Medulla oblongata (tissue), 1 donor: ENCODE measurements around the gene NUP93.
"Not testable (repeated sequence)": the region's sequence is repeated elsewhere in the genome, so short reads cannot be mapped to it uniquely, and the experiment has no call there.

ENCODE experiments used
- DNase-seq: peaks from one replicate; pipeline ENCODE4 v3.0.0-alpha.2; 2015; ENCODE audit errors: extremely low spot score

The NUP93 gene

DNA sequence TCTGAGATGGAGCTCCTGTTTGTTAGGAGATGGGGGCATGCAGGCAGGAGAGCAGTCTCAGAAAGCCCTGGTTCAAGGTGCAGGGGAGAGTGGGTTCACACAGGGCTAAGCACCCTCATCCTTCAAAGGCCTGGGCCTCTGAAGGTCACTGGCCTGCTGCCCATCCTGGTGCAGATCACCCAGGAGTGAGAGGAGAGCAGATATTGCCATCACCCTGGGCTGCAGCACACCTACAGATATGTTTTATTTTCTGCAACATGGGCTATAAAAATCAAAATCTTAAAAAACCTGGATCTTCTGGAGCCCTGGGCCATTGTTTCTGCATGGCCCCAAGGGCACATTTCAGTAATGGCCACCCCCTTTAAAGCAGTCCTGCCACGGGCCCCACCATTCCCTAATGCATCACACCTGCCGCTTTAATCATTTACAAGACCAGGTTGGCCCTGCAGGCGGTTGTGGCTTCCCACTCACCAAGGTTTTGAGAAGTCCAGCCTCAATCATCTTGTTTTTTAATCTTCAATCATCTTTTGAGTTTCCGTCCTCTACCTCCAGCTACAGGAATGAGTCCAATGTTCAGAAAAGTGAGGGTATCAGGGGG, 20.4 kb upstream of the NUP93 start:
- DNase-seq = no peak

DNA sequence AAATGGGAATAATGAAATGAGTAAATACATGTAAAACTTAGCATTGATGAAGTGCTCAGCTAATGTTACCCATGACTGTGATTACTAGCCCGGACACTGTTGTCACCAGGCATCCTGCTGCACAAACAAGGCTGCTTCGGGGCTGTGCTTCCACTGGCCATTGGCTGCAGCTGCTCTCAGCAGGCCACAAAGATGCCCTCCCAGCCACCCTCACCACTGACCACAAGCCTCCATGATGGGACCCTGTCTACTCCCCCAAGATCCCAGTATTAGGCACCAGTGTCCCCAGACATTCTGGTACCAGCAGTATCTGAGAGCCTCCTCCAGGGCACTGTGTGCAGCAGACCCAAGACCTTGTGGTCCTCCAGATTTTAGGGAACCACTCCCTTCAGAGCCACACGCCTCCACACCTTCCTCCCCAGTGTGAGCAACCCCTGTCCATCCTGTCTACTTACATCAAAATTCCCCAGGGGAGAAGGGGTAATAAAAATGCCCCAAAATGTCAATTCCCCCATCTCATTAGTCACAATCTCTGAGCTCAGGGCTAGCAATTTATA, 19.7 kb upstream of the NUP93 start:
- no peak for DNase-seq

DNA sequence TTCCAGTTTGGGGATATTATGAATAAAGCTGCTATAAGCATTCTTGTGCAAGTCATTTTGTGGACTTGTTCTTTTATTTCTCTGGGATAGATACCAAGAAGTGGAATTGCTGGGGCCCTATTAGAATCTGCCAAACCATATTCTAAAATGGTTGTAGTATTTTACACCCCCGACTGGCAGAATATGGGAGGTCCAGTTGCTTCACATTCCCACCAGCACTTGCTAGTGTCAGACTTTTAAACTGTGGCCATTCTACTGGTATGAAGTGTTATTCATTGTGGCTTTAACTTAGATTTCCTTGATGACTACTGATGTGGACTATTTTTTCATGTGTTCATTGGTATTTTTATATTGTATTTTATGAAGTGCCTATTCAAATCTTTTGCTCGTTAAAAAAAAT, 18.1 kb upstream of the NUP93 start:
- DNase-seq = no peak

DNA sequence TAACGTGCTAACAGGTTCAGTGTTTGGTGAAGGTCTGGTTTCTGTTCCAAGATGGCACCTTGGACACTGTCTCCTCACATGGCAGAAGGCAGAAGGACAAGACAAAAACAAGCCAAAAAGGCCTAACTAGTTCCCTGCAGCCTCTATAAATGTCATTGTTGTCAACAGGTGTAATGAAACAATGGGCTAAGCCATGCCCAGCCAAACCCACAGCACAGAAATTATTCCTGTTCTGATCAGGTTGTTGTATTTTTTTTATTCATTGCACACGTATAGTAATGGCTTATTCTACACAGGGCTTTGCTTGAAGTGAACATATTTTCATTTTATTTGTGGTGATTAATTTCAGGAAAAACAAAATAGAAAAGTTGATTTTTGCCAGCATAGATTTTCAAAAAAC, 16.1 kb upstream of the NUP93 start:
- no peak for DNase-seq

DNA sequence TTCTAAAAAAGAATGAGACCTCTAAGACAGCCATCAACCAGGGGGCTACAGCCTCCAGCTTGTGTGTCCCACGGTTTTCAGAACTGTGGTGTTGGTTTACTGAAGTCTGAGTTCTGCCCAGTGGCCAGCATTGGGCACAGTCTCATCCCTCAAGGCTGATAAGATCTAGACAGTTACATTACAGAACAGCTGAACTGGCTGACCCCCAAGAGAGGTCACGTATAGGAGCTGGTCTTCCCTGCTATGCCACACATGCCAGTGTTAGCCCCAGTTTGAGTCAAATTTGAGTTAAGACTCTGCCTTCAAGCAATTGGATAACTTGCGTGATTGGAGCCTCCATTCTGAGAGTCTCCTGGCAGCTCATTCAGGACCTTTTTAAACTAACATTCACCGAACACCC, 14.8 kb upstream of the NUP93 start:
- DNase-seq = no peak

DNA sequence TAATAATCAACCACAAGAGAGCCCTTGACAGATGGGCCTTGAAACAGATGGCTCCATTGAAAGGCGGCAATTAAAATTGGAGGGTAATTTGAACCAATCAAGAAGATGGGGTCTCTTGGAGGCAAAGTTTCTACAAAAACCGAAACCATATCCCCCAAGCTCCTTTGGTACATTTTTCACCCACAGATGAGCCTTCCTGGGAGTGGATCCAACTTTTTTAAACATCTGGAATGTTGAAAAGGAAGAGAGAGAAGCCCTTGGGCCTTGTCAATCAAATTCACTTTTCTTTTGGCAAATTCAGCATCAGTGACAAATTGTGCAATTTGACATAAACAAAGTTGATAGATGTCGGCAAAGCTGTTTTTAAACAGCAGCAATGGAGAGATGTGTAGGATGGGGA, 13.2 kb upstream of the NUP93 start:
- no peak for DNase-seq

DNA sequence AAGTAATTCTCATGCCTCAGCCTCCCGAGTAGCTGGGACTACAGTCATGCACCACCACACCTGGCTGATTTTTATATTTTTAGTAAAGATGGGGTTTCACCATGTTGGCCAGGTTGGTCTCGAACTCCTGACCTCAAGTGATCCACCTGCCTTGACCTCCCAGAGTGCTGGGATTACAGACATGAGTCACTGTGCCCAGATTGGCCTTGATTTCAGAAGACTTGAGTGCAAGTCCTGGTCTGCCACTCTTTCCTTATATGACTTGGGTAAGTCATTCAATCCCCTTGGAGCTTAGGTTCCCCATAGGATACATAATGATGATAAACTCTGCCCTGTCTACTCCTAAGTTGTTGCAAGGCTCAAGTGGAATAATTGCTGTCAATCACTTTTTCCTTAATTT, 12.4 kb upstream of the NUP93 start:
- DNase-seq = not testable (repeated sequence)

DNA sequence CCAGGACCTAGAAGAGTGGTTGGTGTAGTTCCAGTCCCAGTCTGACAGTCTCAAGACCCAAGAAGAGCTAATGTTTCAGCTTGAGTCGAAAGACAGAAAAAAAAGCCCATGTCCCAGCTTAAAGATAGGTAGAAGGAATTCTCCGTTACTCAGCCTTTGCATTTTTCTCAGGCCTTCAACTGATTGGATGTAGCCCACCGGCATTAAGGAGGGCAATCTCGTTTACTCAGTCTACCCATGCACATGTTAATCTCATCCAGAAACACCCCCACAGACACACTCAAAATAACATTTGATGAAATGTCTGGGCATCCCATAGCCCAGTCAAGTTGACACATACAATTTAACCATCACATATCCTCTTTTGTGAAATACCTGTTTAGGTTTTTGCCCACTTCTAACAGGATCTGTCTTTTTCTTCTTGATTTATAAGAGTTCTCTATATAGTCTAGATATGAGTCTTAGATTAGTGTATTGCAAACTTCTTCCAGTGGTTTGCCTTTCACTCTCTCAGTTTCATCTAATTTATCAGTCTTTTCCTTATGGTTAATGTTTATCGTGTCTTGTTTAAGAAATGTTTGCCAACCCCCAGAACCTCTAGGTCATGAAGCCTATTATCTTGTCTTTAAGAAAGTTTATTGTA, 7.6 kb upstream of the NUP93 start:
- no peak for DNase-seq

DNA sequence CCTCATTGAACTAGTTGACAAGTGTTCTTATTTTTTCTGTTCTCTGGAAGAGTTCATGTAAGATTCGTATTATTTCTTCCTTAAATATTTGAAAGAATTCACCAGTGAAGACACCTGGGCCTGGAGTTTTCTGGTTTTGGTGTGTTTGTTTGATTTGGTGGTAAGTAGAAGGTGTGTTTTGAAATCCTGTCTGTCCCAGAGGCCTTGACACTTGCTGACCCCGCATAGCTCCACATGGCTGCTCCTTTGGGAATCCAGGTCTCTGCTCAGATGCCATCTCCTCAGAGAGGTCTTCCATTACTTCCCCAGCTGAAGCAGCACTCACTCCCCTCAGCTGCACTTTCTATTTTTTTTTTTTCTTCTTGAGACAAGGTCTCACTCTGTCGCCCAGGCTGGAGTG, 5.7 kb upstream of the NUP93 start:
- no peak for DNase-seq

DNA sequence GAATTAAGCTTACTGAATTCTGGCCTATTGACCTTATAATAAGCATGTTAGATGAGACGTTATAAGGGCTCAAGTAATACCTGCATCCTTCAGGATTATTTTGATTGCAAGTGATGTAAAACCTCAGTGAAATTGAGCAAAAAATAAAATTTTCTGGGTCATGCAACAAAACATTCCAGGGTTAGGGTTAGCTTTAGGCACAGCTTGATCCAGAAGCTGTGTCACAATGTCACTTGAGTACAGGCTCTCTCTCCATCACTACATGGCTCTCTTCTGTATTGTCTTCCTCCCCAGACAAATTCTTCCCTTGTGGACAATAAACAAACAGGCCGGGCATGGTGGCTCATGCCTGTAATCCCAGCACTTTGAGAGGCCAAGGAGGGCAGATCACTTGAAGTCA, 3.6 kb upstream of the NUP93 start:
- DNase-seq = no peak

DNA sequence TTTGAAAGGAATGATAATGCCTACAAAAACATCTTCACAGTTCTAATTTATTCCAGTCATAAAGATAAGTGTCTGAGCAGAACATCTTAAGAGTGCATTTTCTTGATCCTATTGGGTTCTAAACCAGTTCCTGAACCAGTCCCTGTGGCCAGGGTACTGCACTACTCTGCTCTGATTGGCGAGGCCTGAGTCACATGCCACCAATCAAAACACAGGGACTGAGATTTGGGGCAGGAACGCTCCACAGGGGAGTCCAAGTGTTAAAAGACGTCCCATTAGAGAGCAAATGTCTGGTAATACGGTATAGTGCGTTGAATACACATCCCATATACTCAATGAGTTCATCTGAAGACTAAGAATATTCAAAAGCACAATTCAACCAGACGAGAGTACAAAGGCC, 3.0 kb upstream of the NUP93 start:
- no peak for DNase-seq

DNA sequence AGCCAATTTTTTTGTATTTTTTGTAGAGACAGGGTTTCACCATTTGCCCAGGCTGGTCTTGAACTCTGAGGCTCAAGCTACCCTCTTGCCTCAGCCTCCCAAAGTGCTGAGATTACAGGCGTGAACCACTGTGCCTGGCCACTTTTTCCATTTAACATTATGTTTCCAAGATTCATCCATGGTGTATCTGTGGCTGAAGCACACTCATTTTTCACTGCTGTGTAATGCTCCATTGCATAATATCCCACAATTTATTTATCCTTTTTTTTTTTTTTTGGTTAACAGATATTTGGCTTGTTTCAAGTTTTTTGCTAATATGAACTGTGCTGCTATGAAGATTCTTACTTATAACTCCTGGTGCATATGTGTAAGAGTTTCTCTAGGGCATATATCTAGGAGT, 1.9 kb upstream of the NUP93 start:
- DNase-seq = no peak

DNA sequence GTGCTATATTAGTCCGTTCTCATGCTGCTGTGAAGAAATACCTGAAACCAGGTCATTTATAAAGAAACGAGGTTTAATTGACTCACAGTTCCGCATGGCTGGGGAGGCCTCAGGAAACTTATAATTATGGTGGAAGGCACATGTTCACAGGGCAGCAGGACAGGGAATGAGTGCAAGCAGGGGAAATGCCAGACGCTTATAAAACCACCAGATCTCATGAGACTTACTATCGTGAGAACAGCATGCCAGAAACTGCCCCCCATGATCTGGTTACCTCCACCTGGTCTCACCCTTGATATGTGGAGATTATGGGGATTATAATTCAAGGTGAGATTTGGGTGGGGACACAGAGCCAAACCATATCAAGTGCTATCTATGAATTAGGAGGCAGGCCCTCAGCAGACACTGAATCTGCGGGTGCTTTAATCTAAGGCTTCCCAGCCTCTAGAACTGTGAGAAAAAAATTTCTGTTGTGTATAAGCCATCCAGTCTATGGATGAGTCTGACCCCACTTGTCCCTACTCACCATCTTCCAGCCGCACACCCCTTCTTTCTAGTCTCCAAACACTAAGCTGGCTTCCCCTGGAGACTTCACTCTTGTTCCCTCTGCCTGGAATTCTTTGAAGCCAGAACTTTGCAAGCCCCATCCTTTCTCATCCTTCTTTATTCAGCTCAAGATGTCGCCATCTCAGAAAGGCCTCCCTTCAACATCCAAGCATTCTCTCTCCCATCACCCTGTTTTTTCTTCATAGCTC, 772 bp upstream of the NUP93 start:
- no peak for DNase-seq

DNA sequence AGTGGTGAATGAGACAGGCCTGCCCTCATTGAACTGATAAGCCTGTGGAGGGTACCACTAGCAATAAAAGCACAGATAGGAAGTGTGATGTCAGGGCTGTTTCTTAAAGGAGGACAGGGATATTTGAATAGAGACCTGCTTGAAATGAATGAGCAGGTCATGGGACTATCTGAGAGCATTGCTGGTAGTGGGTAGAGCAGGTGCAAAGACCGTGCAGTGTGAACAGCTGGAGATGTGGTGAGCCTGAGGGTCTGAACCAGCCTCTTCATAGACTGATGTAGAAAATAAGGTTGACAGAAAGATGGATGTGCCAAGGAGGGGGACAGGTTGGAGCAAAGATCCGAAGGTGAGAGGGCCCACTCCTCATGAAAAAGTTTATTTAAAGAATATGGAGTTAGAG, 2.4 kb downstream of the NUP93 start:
- no peak for DNase-seq

DNA sequence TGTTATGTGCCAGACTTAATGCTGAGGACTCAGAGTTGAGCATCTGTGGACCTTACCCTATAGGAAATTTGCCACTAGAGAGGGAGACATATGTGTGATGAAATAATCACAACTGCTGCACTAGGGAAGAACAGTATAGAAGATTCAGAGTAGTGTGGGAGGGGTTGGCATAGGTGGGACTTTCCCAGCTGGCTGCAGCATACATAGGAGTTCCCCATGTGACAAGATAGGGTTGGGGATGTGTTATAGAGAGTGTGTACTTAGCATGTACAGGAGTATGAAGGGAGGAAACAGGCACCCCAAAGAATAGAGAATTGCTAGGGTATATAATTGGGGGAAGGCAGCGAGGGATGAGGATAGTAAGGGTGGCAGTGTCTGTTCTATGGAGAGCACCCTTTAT, 2.9 kb downstream of the NUP93 start:
- no peak for DNase-seq

DNA sequence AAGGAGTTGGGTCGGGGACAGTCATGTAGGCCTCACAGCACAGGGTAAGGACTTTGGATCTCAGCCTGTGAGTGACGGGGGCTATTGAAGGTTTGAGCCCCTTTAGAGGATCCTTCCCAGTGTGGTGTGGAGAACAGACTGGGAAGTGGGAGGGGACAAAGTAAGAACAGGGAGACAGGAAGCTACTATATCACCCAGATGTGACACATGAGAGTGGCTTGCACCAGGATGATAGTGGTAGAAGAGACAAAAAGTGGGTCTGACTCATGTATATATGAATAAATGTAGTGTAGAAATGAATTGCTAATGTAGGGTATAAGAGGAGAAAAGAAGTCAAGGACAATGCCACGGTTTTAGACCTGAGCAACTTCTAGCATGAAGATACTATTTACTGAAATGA, 4.5 kb downstream of the NUP93 start:
- no peak for DNase-seq

DNA sequence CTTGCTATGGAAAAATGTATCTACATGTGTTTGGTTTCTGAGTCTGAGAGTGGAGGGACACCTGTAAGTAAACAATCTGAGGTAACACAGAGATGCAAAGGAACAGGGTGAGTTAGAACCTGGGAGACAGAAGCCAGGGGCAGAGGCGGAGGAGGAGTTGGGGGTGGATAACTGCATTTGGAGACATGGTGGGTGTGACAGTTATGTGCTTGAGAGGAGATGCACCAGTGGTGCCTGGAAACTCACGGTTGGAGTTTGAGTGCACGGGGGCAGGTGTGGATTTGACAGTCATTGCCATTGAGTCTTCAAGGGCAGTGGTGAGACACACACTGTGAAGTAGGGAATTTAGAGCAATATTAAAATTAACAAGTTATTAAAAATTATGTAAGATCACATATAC, 6.5 kb downstream of the NUP93 start:
- DNase-seq = no peak

DNA sequence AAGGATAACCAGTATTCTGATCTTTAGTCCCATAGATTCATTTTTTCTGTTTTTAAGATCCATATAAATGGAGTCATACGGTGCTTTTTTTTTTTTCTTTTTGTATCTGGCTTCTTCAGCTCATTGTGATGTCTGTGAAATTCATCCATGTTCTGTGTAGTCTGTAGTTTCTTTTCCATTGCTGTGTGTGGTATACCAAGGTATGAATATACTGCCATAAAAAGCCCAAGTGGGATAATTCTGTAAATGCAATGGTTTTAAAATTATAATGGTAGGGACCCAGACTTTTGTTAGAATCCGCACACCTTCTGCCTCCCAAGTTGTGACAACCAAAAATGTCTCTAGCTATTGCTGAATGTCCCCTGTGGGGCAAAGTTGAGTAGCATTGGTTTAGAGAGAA, 7.6 kb downstream of the NUP93 start:
- no peak for DNase-seq

DNA sequence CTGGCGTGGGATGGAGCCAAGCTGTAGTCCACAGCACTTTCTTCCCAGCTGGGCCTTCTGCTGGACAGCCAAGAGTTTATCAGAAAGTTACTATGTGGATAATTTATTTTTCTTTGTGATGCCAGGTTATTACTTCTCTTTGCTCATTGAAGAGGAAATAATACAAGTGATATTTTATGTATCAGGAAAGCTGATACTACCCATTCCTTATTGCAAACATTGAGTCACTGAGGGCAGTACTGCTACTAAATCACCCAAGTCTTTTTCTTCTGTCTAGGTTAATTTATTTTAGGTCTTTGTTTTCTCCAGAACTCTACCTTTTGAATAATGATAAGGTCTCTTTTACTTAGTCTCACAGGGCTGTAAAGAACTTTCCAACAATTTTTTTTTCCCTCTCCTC, 8.3 kb downstream of the NUP93 start:
- DNase-seq = no peak

DNA sequence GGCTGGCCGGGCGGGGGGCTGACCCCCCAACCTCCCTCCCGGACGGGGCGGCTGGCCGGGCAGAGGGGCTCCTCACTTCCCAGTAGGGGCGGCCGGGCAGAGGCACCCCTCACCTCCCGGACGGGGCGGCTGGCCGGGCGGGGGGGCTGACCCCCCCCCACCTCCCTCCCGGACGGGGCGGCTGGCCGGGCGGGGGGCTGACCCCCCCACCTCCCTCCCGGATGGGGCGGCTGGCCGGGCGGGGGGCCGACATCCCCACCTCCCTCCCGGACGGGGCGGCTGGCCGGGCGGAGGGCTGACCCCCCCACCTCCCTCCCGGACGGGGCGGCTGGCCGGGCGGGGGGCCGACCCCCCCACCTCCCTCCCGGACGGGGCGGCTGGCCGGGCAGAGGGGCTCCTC, 9.4 kb downstream of the NUP93 start:
- not testable (repeated sequence) for DNase-seq

DNA sequence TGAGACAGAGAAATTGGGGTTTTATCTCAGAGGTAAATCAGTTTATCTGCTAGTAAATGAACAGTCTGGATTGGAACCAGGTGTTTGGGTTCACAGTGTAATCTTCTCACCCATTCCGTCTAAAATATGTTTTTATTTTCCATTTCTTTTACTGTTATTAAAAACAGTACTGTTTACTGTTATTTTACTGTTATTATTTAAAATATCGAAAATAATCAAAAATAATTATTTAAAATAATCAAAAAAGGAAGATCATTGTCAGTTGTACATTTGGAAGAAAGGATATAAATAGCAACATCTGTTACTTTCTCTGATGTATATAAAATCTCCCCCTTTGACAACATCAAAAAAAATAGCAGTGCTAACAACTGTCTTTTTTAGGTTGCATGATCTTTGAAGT, 11.5 kb downstream of the NUP93 start:
- DNase-seq = no peak

DNA sequence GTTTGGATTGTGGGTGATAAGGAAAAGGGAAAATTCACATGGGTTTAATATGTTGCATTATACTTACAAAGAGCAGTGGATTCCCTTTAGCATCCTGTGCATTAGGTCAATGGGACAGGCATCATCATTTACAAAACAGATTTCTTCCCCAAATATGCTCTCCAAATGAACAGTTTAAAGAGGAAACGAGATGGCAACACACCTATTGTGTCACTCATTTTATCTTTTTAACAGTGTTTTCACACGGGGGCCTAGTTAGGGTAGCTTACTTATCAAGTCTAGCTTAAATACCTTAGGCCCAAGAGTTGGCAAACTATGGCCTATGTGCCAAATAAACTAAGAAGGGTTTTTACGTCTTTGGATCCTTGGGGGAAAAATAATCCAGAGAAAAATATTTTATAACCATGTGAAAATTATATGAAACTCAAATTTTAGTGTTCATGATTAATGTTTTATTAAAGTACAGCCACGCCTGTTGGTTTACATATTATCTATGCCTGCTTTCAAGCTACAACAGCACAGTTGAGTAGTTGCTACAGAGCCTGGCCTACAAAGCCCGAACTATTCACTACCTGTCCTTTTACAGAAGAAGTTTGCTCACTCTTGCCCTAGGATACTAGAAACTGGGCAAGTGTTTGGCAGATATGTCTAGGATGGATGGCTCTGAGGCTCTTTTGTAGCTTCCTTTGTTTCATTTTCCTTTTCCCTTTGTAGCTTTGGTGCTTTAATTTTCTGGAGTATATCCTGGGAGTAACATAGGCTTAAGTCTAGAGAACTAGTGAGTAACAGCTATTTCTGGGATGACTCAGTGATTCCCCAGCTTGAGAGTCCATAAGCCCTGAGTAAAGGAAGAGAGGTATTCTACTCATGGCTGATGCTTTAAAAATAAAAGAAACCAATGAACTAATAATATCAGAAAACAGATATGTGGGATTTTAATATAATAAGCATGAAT, 12.4 kb downstream of the NUP93 start:
- no peak for DNase-seq
